NCI-H1694 treated with DMSO at 0.1 percent for 48 hours (cell line): ENCODE measurements around the gene MRPL44.
"Not testable (repeated sequence)": the region's sequence is repeated elsewhere in the genome, so short reads cannot be mapped to it uniquely, and the experiment has no call there.

Experiments
- DNase-seq: peaks from one replicate; lab custom pipeline; 2025; lab: John Stamatoyannopoulos, UW

MRPL44 gene

DNA sequence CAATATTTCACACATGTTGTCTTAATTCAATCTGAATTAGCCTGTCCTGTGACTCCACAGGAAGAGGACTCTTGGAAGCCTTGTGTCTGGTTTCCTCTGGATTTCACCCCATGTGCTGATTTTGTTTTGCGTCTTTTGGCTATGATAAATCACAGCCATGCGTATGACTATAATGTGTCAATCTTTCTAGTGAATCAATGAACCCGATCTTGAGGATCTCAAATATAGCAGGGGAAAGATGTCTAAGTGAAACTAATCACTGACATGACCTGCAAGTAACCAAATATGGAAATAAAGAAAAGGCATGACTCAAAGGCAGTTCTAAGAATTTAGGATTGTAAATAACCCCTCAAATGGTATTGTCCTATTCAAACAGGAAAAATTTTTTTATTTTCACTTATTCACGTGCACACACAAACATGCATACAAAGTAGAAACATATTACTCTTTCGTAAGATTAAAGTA is 20.4 kb upstream of the MRPL44 start:
- DNase-seq = no peak

DNA sequence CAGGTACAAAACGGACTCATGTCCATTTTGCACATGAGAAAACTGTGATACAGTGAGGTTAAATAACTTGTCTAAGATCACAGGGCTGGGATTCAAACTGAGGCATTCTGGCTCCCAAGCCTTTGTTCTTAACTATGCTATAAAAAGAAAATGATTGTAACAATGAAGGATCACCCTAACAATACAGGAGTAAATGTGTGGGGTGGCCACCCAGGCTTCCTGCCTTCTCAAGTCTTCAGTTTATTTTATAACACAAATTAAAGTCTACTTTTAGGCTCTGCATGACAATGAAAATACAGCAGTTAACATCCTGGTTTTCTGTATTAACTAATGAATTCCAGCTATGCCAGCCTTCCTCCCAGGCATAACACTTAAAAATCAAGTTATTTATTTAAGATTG is 19.7 kb upstream of the MRPL44 start:
- no peak for DNase-seq

GRCh38 chr2:223939438-223939837 is 17.8 kb upstream of the MRPL44 start:
- not testable (repeated sequence) for DNase-seq

DNA sequence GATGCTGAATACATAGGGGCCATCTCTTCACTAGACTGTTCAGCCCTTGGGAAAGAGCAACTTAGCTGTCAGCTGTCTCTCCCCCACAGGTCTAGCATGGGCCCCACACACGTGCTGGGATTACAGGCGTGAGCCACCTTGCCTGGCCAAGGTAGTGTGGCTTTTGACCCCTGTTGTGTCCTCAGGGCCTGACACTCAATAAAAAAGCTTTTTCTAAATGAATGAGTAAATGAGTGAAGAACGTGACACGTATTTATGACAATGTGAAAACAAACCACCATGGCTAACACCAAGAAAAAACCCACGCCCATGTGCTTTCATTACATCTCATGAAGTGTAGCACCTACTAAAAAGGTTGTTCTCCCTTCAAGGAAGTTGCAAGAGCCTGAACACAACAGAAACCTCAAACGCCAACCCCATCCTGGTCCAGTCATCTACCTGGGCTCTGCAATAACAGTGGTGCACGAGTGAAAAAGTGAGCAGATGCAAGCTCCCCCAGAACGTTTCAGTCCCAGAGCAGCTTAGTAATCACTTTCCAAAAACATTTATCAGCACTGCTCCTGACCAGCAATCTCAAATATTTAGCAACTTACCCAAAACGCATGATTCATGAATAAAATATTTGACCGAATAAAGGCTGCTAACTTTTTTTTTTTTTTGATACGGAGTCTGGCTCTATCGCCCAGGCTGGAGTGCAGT is 15.5 kb upstream of the MRPL44 start:
- DNase-seq = no peak

GRCh38 chr2:223943135-223943534 is 14.1 kb upstream of the MRPL44 start:
- DNase-seq = no peak

DNA sequence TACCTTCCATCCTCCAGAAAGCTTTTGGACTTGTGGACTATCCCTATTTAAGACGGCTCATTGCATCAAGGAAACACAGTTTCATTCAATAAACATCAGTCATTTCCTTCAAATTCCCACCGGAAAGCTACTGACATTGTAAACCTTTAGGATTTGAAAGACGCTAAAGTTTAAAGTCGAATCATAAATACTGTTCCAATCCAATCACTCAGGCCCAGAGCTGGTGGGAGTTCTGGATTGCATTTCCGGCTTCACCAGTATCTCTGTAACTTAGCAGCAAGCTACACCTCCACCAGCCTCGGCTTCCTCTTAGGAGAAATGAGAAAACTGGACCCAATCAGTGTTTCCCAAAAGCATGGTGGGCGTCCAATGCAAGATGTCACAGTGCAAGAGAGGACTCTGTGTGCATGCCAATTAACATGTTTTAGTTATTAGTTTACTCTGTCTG is 13.7 kb upstream of the MRPL44 start:
- DNase-seq = no peak

DNA sequence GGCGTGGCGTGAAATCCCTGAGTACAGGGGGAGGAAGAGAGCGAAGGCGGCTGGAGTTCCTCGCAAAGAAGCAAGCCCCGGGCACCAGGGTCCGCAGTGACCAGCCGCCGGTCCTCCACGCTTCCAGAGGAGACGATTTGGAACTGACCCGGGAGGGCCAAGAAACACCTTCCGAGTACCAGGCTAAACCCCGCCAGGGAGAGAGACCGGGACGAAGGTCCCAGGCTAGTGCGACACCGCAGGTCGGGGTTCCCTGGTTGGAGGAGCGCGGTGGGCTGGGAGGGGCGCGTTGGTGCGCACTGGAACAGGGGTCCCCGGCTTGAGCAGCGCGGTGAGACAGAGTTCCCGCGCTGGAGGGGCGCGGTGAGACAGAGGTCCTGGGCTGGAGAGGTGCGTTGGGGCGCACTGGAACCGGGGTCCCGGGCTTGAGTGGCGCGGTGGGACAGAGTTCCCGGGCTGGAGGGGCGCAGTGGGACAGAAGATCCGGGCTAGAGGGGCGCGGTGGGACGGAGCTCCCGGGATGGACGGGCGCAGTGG is 13.0 kb upstream of the MRPL44 start:
- DNase-seq = no peak

DNA sequence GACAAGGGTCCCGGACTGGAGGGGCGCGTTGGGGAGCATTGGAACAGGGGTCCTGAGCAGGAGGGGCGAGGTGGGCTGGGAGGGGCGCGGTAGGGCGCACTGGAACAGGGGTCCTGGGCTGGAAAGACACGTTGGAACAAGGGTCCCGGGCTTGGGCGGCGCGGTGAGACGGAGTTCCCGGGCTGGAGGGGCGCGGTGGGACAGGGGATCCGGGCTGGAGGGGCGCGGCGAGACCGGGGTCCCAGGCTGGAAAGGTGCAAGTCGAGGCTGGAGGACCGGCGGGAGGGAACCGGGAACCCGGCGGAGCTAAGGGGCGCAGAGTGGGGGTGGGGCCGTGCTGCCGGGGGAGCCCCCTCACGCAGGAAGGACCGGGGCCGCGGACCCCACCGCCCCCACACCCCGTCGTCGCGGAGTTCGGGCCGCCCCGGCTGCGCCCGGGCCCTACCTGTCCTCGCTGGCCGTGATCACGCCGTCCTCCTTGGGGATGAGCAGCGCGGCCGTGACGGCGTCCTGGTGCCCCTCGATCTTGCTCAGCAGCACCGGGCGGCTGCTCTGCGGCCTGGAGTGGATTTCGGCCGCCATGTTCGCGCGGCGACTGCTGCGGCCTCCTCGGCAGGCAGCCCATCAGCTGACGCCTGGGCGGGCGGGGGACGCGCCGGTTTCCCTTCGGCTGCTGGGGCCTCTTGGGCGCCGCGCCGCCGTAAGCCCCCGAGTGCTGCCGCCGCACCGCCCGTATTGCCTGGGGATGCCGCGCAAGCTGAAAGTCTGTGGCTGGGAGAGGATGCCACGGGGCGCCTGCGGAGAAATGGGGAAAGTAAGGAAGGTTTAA is 12.3 kb upstream of the MRPL44 start, which contains the start of gene WDFY1:
Gene WDFY1 (minus strand): TSS at position 633 of the 829 bp plus-strand sequence. CDS start 51 bp downstream, at position 582.
- peak; percentile 72 for DNase-seq

DNA sequence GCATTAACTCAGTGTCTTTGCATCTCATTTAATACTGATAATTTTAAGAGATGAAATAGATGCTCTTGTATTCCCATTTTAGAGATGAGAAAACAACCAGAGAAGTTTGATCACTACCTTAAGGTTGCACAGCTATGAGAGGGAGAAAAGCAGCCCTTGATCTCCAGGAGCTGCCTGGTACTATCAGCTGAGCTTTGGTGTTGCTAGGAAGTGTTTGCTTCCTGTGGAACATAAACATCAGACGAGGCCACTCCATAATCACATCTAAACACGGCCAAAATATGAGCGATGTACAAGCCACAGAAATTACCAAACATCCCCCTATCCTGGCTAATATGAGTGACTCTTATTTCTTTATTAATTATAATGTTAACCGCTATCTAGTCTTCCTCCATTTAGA is 11.5 kb upstream of the MRPL44 start:
- no peak for DNase-seq

GRCh38 chr2:223947711-223948205 is 9.5 kb upstream of the MRPL44 start:
- no peak for DNase-seq

DNA sequence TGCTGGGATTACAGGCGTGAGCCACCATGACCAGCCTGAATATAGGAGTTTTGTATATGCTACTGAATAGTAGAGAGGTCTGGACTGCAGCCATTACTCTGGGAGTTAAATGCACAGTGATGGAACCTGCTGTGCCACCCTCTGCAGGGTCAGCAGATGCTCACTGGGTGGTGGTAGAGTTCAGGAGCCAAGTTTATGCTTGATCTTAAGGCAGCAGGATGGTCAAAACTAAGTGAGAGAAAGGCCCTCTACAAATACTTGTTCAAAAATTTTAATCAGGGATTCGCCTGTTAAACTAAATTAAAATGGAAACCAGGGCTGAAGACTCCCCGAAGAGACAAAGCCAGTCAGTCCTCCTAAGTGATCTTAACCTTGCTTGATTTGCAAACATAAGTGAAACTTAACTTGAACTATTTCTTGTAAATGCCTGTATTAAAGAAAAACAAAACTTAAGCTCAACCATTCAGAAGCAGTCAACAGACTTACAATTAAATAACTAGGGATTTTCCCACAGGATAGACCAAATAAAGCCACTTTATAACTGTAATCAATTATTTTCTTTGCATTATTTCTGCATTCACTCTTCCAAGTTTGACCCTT is 7.9 kb upstream of the MRPL44 start:
- DNase-seq = no peak

GRCh38 chr2:223950448-223951347 is 6.6 kb upstream of the MRPL44 start:
- DNase-seq = no peak

GRCh38 chr2:223952280-223952968 is 4.8 kb upstream of the MRPL44 start:
- DNase-seq = no peak

DNA sequence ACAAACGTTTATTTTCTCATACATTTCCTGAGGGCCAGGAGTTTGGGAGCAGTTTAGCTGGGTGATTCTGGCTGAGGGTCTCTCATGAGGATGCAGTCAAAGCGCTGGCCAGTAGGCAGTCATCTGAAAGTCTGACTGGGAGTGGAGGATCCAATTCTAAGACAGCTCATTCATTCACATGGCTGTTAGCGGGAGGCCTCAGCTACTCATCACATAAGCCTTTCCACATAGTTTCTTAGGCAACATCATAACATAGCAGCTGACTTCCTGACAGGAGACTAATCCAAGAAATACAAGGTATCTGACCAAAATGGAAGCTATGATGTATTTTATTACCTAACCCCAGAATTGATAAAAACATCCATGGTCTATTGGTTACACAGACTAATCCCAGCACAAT is 2.9 kb upstream of the MRPL44 start:
- DNase-seq = no peak

- DNase-seq = no peak
Observed at GRCh38 chr2:223956300-223956699, 963 bp upstream of the MRPL44 start.

GRCh38 chr2:223959688-223960087 is 2.4 kb downstream of the MRPL44 start:
- no peak for DNase-seq

- no peak for DNase-seq
Observed at GRCh38 chr2:223967981-223968380, 10.7 kb downstream of the MRPL44 start.

GRCh38 chr2:223969315-223969714 is 12.1 kb downstream of the MRPL44 start:
- DNase-seq = no peak

DNA sequence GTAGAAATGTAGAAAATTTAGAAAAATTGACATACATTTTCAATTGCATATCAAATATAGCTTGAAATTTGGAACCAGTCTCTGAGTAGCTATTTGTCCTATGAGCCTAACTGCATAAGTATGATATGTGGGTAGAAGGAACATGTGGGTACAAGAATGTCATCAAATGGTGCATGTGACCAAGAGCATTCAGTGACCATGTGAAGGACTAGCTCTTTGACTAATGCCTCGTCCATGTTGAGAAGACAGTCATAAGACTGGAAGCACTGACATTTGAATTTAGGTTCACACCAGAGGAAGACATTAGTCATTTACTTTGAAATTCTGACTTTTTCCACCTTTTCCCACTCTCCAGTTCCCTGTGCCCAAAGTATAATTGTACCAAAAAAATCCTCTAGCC is 12.6 kb downstream of the MRPL44 start:
- DNase-seq = no peak

GRCh38 chr2:223970343-223971128 is 13.3 kb downstream of the MRPL44 start:
- DNase-seq = peak; percentile 32
